NCI-H510A treated with DMSO at 0.1 percent for 48 hours (cell line): Measurements from ENCODE around the gene MED13.
"Not testable (repeated sequence)": the region's sequence is repeated elsewhere in the genome, so short reads cannot be mapped to it uniquely, and the experiment has no call there.

Experiments used
- DNase-seq: peaks from one replicate; lab custom pipeline; 2025; lab: John Stamatoyannopoulos, UW

The MED13 gene

GRCh38 chr17:62090021-62090824 lies 25.1 kb upstream of the MED13 start:
- no peak for DNase-seq

GRCh38 chr17:62089334-62089733 lies 24.3 kb upstream of the MED13 start:
- DNase-seq = no peak

GRCh38 chr17:62086737-62087136 lies 21.7 kb upstream of the MED13 start:
- DNase-seq = no peak

- DNase-seq = peak; percentile 77
These were observed 20.7 kb upstream of the MED13 start for GRCh38 chr17:62085511-62086408.

- DNase-seq = no peak
These were observed 19.5 kb upstream of the MED13 start for GRCh38 chr17:62084585-62084984.

- no peak for DNase-seq
These were observed 18.6 kb upstream of the MED13 start for GRCh38 chr17:62083651-62084050.

GRCh38 chr17:62080647-62081046 lies 15.6 kb upstream of the MED13 start:
- DNase-seq = no peak

- no peak for DNase-seq
These were observed 12.9 kb upstream of the MED13 start for GRCh38 chr17:62078009-62078408.

GRCh38 chr17:62076864-62077788 lies 12.0 kb upstream of the MED13 start:
- DNase-seq = no peak

- no peak for DNase-seq
These were observed 10.3 kb upstream of the MED13 start for GRCh38 chr17:62075308-62075815.

- no peak for DNase-seq
These were observed 8.9 kb upstream of the MED13 start for GRCh38 chr17:62073993-62074392.

GRCh38 chr17:62072855-62073254 lies 7.8 kb upstream of the MED13 start:
- not testable (repeated sequence) for DNase-seq

- no peak for DNase-seq
These were observed 5.8 kb upstream of the MED13 start for GRCh38 chr17:62070900-62071299.

GRCh38 chr17:62067165-62068145 lies 2.4 kb upstream of the MED13 start:
- DNase-seq = no peak

- DNase-seq = peak; percentile 99
These were observed 762 bp upstream of the MED13 start for GRCh38 chr17:62065611-62066468.

- DNase-seq = peak; percentile 31
These were observed 868 bp downstream of the MED13 start for GRCh38 chr17:62064029-62064790.

GRCh38 chr17:62062944-62063343 lies 2.1 kb downstream of the MED13 start:
- DNase-seq = no peak

- DNase-seq = no peak
These were observed 2.8 kb downstream of the MED13 start for GRCh38 chr17:62062302-62062701.

- no peak for DNase-seq
These were observed 5.7 kb downstream of the MED13 start for GRCh38 chr17:62059414-62059813.
